A549 (cell line): ENCODE data around the gene TMEM141. TPM values are rescaled to one million over a fixed set of nuclear protein-coding genes. Genes with fewer than 3 reads are reported as not detected.

Source experiments
- ATAC-seq, 2 experiments: fragments of 200-7000 bp in 1 of 2; fragments of >200 bp in 1 of 2; cut with Nextera tagmentation in 1 of 2; cut with Tn5 transposase in 1 of 2; 3 replicates each; pipeline versions ENCODE4 v1.8.0 to v1.9.1; 2018 to 2020; ENCODE audit warnings: mild to moderate bottlenecking in 1 of 2, moderate library complexity in 1 of 2
- CTCF ChIA-PET: fragments of 300-600 bp; sonication (Branson Sonifier 250); formaldehyde crosslinking; extraction: SDS; loops from one replicate; lab custom pipeline; 2021; ENCODE audit warnings: antibody characterized with exemption, inconsistent platforms; lab: Yijun Ruan, JAX
- POLR2A ChIA-PET: fragments of 350-600 bp; formaldehyde crosslinking; extraction: SDS; loops from one replicate; lab custom pipeline; 2021; ENCODE audit warnings: antibody characterized with exemption, inconsistent platforms; lab: Yijun Ruan, JAX
- DNase-seq, 2 experiments: peaks; one replicate each; pipeline versions ENCODE4 v3.0.0 to v3.0.0-alpha.2; 2011 to 2016; ENCODE audit warnings: low read depth in 1 of 2, low spot score in 1 of 2
- FAIRE-seq: peaks from 2 replicates; lab custom pipeline; 2011; peaks lifted over from hg19 to GRCh38; lab: Jason Lieb, UNC
- H3K27ac ChIP-seq, 2 experiments: fragments of >200 bp; sonication (Bioruptor Twin); formaldehyde crosslinking; 3 replicates each; pipeline ENCODE4 v1.5.1; 2016 to 2017
- H3K4me1 ChIP-seq: fragments of >200 bp; sonication (Bioruptor Twin); formaldehyde crosslinking; 3 replicates; pipeline ENCODE4 v1.6.1; 2016
- H3K4me2 ChIP-seq: fragments of >200 bp; sonication (Bioruptor Twin); formaldehyde crosslinking; 3 replicates; pipeline ENCODE4 v1.6.1; 2016
- H3K4me3 ChIP-seq: fragments of >200 bp; sonication (Bioruptor Twin); formaldehyde crosslinking; 3 replicates; pipeline ENCODE4 v1.5.1; 2016
- H3K9me3 ChIP-seq: fragments of >200 bp; sonication (Bioruptor Twin); formaldehyde crosslinking; 3 replicates; pipeline ENCODE4 v1.6.1; 2016
- BHLHE40 ChIP-seq: IDR thresholded peaks from 2 replicates; pipeline ENCODE4 v1.6.1; 2012; ENCODE audit warnings: low read depth, low read length, inconsistent platforms
- CBX8 ChIP-seq: fragments of 200-600 bp; sonication (generic); IDR thresholded peaks from 2 replicates; pipeline ENCODE4 v1.6.1; 2016
- CHD2 ChIP-seq: fragments of 150-350 bp; IDR thresholded peaks from 2 replicates; pipeline ENCODE4 v1.6.1; 2014; ENCODE audit warnings: low read length; ENCODE audit not compliant: partially characterized antibody
- EHMT2 ChIP-seq: fragments of 200-600 bp; sonication (generic); IDR thresholded peaks from 2 replicates; pipeline ENCODE4 v1.6.1; 2016; ENCODE audit warnings: antibody characterized with exemption, low read depth, mild to moderate bottlenecking, moderate library complexity
- EP300 ChIP-seq, 2 experiments: fragments of >200 bp; sonication (Bioruptor Twin); formaldehyde crosslinking; IDR thresholded peaks; 2 replicates in 1 of 2; 3 replicates in 1 of 2; pipeline ENCODE4 v1.6.1; 2016 to 2017
- FOSB ChIP-seq: fragments of 250-450 bp; sonication (Bioruptor Pico); IDR thresholded peaks from 2 replicates; pipeline ENCODE4 v1.5.0; 2020; ENCODE audit warnings: mild to moderate bottlenecking, moderate library complexity
- FOXS1 ChIP-seq: fragments of 250-450 bp; sonication (Bioruptor Pico); IDR thresholded peaks from 2 replicates; pipeline ENCODE4 v1.5.0; 2020; ENCODE audit warnings: mild to moderate bottlenecking, moderate library complexity
- GATA3 ChIP-seq: IDR thresholded peaks from 2 replicates; pipeline ENCODE4 v1.6.1; 2012; ENCODE audit warnings: borderline replicate concordance
- HEYL ChIP-seq: fragments of 250-450 bp; sonication (Bioruptor Pico); IDR thresholded peaks from 2 replicates; pipeline ENCODE4 v1.8.0; 2021; ENCODE audit warnings: mild to moderate bottlenecking, moderate library complexity
- HOXA7 ChIP-seq: fragments of 250-450 bp; sonication (Bioruptor Pico); IDR thresholded peaks from 2 replicates; pipeline ENCODE4 v1.5.0; 2020; ENCODE audit warnings: mild to moderate bottlenecking, moderate library complexity
- HOXB13 ChIP-seq: fragments of 250-450 bp; sonication (Bioruptor Pico); IDR thresholded peaks from 2 replicates; pipeline ENCODE4 v1.5.0; 2020; ENCODE audit warnings: low read depth, mild to moderate bottlenecking, moderate library complexity
- JUN ChIP-seq, 2 experiments: fragments of >200 bp; sonication (Bioruptor Twin); formaldehyde crosslinking; IDR thresholded peaks; 2 replicates in 1 of 2; 3 replicates in 1 of 2; pipeline ENCODE4 v1.6.1; 2016 to 2017
- JUNB ChIP-seq: fragments of >200 bp; sonication (Bioruptor Twin); formaldehyde crosslinking; IDR thresholded peaks from 2 replicates; pipeline ENCODE4 v1.6.1; 2016
- KDM1A ChIP-seq: fragments of 200-600 bp; sonication (generic); IDR thresholded peaks from 2 replicates; pipeline ENCODE4 v1.6.1; 2016; ENCODE audit warnings: low read depth, mild to moderate bottlenecking
- MAFK ChIP-seq: fragments of 450-650 bp; IDR thresholded peaks from 2 replicates; pipeline ENCODE4 v1.6.1; 2014; ENCODE audit not compliant: partially characterized antibody
- MAX ChIP-seq: IDR thresholded peaks from 2 replicates; pipeline ENCODE4 v1.6.1; 2012
- MYC ChIP-seq: IDR thresholded peaks from 2 replicates; pipeline ENCODE4 v1.6.1; 2012; ENCODE audit warnings: mild to moderate bottlenecking, inconsistent platforms, low read length, improper control_type of control experiment, borderline replicate concordance
- NR3C1 ChIP-seq: fragments of >200 bp; sonication (Bioruptor Twin); formaldehyde crosslinking; IDR thresholded peaks from 3 replicates; pipeline ENCODE4 v1.6.1; 2017
- POLR2A ChIP-seq: IDR thresholded peaks from 2 replicates; pipeline ENCODE4 v1.6.1; 2012; ENCODE audit warnings: mild to moderate bottlenecking, low read length
- REST ChIP-seq: fragments of 200-600 bp; sonication (generic); IDR thresholded peaks from 2 replicates; pipeline ENCODE4 v1.6.1; 2016; ENCODE audit warnings: antibody characterized with exemption, mild to moderate bottlenecking, moderate library complexity
- RFX5 ChIP-seq: fragments of 450-650 bp; IDR thresholded peaks from 2 replicates; pipeline ENCODE4 v1.7.1; 2014; ENCODE audit warnings: antibody characterized with exemption, mild to moderate bottlenecking, moderate library complexity
- RNF2 ChIP-seq: fragments of 200-600 bp; sonication (generic); IDR thresholded peaks from 2 replicates; pipeline ENCODE4 v1.6.1; 2016; ENCODE audit warnings: low read depth, mild to moderate bottlenecking, antibody characterized with exemption, moderate library complexity, borderline replicate concordance
- SMC3 ChIP-seq: fragments of >200 bp; sonication (Bioruptor Twin); formaldehyde crosslinking; IDR thresholded peaks from 3 replicates; pipeline ENCODE4 v1.6.1; 2018; ENCODE audit warnings: inconsistent platforms
- ZNF302 ChIP-seq: fragments of 250-450 bp; sonication (Bioruptor Pico); IDR thresholded peaks from 2 replicates; pipeline ENCODE4 v1.9.0; 2021; ENCODE audit warnings: inconsistent platforms, mild to moderate bottlenecking, moderate library complexity
- ZSCAN20 ChIP-seq: fragments of 250-450 bp; sonication (Bioruptor Pico); IDR thresholded peaks from 2 replicates; pipeline ENCODE4 v1.8.0; 2022; ENCODE audit warnings: mild to moderate bottlenecking, moderate library complexity
- WGBS: methylation state at CpG from one replicate; pipeline ENCODE4 v1.1.6; 2017; ENCODE audit errors: missing lambda C conversion rate; 5-methylcytosine and 5-hydroxymethylcytosine counted together
- polyA plus RNA-seq, 4 experiments: library from polyadenylated mRNA; depleted of rRNA in 3 of 4; stranded (reverse); fragments of >200 nt; fragmentation: RNase III in 1 of 4; extraction: RNeasy Plus Mini Kit Qiagen cat#74134 plus additional on column Dnase treatment in 1 of 4; gene quantifications; 2 replicates in 3 of 4; 3 replicates in 1 of 4; pipeline ENCODE4 v1.2.3, GENCODE V29; 2011 to 2017
- TF ChIP-seq, protein P1 (sequence below): IDR thresholded peaks from 2 replicates; pipeline ENCODE4 v1.6.1; 2012; ENCODE audit warnings: low read depth, borderline replicate concordance

TMEM141 gene
- polyA plus RNA-seq, 2 of the 4 experiments (the other 2 are of a cell fraction): 64.5 to 70.7 TPM

DNA sequence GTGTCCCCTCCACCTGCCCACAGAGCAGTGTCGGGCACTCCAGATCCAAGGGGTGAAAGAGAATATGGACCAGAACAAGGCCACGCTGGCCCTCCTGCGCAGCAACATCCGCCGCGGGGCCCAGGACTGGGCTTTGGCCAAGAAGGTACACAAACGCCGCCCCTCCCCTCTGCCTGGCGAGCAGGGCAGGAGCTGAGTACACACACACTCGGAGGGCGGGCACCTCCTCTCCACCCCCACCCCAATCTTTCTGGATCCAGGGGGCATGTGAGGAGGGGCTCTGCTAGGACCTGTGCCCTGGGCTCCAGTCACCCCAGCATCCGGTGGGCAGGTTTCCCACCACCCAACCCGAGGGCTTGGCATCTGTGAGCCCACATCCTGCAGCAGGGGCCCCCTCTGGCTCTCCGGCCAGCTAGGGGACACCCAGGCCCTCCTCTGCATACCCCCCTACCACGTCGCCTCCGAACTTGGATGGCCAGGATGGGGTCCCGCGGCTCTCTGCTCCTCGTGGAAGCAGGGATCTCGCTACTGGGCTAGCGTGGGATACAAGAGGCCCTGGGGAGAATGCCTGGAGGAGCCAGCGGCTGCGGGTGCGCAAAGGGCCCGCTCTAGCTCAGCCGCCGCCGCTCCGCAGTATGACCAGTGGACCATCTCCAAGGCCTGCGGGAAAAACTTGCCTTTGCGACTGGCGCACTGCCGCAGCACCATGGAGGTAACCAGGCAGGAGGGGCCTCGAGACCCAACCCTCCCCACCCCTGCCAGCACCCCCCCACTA is 8.1 kb downstream of the TMEM141 start:
- DNase-seq: no peak
- 13% methylated on average over 19 of the region's 35 CpGs for WGBS

GRCh38 chr9:136799854-136800657 is 8.9 kb downstream of the TMEM141 start:
- DNase-seq (peak; percentile 76 to 89), ATAC-seq (peak; percentile 75 to 79), FAIRE-seq (no peak)
- POLR2A ChIA-PET: interaction anchor here (0.6 to 1.7 kb wide), 4 partner anchors 9 to 173 kb away, joined by 3 to 10 read pairs (median 3); partner anchors contain the start of gene TMEM141
- Histone ChIP-seq H3K4me2 (peak overlapping the region; percentile 97), H3K27ac (peak overlapping the region; percentile 53 to 81), H3K9me3 (no peaks in the 10 kb centered on the region), H3K4me3 (peak overlapping the region; percentile 49), H3K4me1 (peaks cover 21% of the 10 kb centered on the region)
- CTCF ChIA-PET: interaction anchor here (0.7 to 9.9 kb wide), 10 partner anchors 8 to 235 kb away, joined by 3 to 110 read pairs (median 5); partner anchors contain the start of genes AJM1, RABL6 and TMEM141
- 2% methylated on average over 22 of the region's 63 CpGs for WGBS
- TF ChIP-seq RFX5 (no peak), FOSB (CRISPR knock-in tag) (no peak), SMC3 (no peak), ZNF302 (CRISPR knock-in tag) (no peak), MAFK (no peak), MAX (peak; percentile 48), BHLHE40 (no peak), REST (no peak), POLR2A (peak; percentile 47), EP300 (IDR thresholded peaks at IDR 0.05) (no peak), JUN (IDR thresholded peaks at IDR 0.05) (peak in 1 of 2 experiments; percentile 54; a peak in 2 of 5 replicates)
- TF ChIP-seq, protein P1, sequence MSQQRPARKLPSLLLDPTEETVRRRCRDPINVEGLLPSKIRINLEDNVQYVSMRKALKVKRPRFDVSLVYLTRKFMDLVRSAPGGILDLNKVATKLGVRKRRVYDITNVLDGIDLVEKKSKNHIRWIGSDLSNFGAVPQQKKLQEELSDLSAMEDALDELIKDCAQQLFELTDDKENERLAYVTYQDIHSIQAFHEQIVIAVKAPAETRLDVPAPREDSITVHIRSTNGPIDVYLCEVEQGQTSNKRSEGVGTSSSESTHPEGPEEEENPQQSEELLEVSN: peak; percentile 83; the same call in 1 of the 2 replicates

More for the DNA sequence above, 8.1 kb downstream of the TMEM141 start:
- FAIRE-seq (no peak), ATAC-seq (peak; percentile 9 to 32; a peak in 5 of 6 replicates)
- peaks cover 21% of the 10 kb centered on the region for H3K4me1 ChIP-seq
- POLR2A ChIA-PET: interaction anchor here (0.6 kb wide), 1 partner anchor 174 kb away, joined by 3 read pairs; no protein-coding TSS in a partner anchor
- peak overlapping the region; percentile 97 for H3K4me2 ChIP-seq
- TF ChIP-seq JUNB: no peak
- no peak for TF ChIP-seq HOXB13 (CRISPR knock-in tag)
- TF ChIP-seq BHLHE40: no peak
- TF ChIP-seq MAFK: no peak
- TF ChIP-seq ZSCAN20 (CRISPR knock-in tag): no peak
- no peak for TF ChIP-seq MYC
- TF ChIP-seq REST: no peak
- TF ChIP-seq RNF2: no peak
- TF ChIP-seq NR3C1: no peak
- no peak for TF ChIP-seq CBX8
- no peak for TF ChIP-seq GATA3
- no peak for TF ChIP-seq KDM1A
- no peak for TF ChIP-seq HOXA7
- TF ChIP-seq FOXS1 (CRISPR knock-in tag): no peak
- TF ChIP-seq EHMT2: no peak
- TF ChIP-seq CHD2: no peak
- TF ChIP-seq, protein P1: no peak
- TF ChIP-seq HEYL (CRISPR knock-in tag): no peak
- CTCF ChIA-PET: interaction anchor here (1.4 to 9.9 kb wide), 6 partner anchors 7 to 236 kb away, joined by 3 to 110 read pairs (median 7); partner anchors contain the start of genes RABL6 and TMEM141
- H3K27ac ChIP-seq: peak overlapping the region; percentile 53 to 81
- no peaks in the 10 kb centered on the region for H3K9me3 ChIP-seq
- H3K4me3 ChIP-seq: peak overlapping the region; percentile 49
